SK-N-SH treated with all-trans-retinoic acid at 6 μM for 48 hours (cell line): Measurements from ENCODE around the gene FAM181B.

Source experiments
- ATAC-seq: fragments of 200-7000 bp; cut with Tn5 transposase; 3 replicates; pipeline ENCODE4 v1.9.1; 2020; ENCODE audit warnings: mild to moderate bottlenecking, moderate library complexity
- ARNTL ChIP-seq: fragments of 450-650 bp; formaldehyde crosslinking; IDR thresholded peaks from 2 replicates; pipeline ENCODE4 v1.5.0; 2020; ENCODE audit warnings: low read depth, mild to moderate bottlenecking, moderate library complexity, borderline replicate concordance
- BACH2 ChIP-seq: fragments of 250-450 bp; sonication (Bioruptor Pico); IDR thresholded peaks from 2 replicates; pipeline ENCODE4 v1.9.0; 2021; ENCODE audit warnings: mild to moderate bottlenecking, borderline replicate concordance
- CSDC2 ChIP-seq: fragments of 250-450 bp; sonication (Bioruptor Pico); IDR thresholded peaks from 2 replicates; pipeline ENCODE4 v1.5.0; 2020; ENCODE audit warnings: mild to moderate bottlenecking, moderate library complexity
- ESRRG ChIP-seq: fragments of 250-450 bp; sonication (Bioruptor Pico); IDR thresholded peaks from 2 replicates; pipeline ENCODE4 v1.6.1; 2021; ENCODE audit warnings: mild to moderate bottlenecking
- GLIS3 ChIP-seq: fragments of 250-450 bp; sonication (Bioruptor Pico); IDR thresholded peaks from 2 replicates; pipeline ENCODE4 v1.5.0; 2020; ENCODE audit warnings: mild to moderate bottlenecking, moderate library complexity
- ISL1 ChIP-seq: fragments of 250-450 bp; sonication (Bioruptor Pico); IDR thresholded peaks from 2 replicates; pipeline ENCODE4 v2.1.2; 2022; ENCODE audit warnings: mild to moderate bottlenecking, moderate library complexity
- OSR1 ChIP-seq: fragments of 250-450 bp; sonication (Bioruptor Pico); IDR thresholded peaks from 2 replicates; pipeline ENCODE4 v1.8.0; 2022; ENCODE audit warnings: moderate library complexity, mild to moderate bottlenecking, inconsistent platforms
- PATZ1 ChIP-seq: fragments of 250-450 bp; sonication (Bioruptor Pico); IDR thresholded peaks from 2 replicates; pipeline ENCODE4 v1.8.0; 2020; ENCODE audit warnings: mild to moderate bottlenecking, moderate library complexity, borderline replicate concordance
- PPARA ChIP-seq: fragments of 250-450 bp; sonication (Bioruptor Pico); IDR thresholded peaks from 2 replicates; pipeline ENCODE4 v1.5.0; 2020; ENCODE audit warnings: mild to moderate bottlenecking, borderline replicate concordance
- RARB ChIP-seq: fragments of 250-450 bp; sonication (Bioruptor Pico); IDR thresholded peaks from 2 replicates; pipeline ENCODE4 v1.8.0; 2021; ENCODE audit warnings: mild to moderate bottlenecking, moderate library complexity
- TCF4 ChIP-seq: fragments of 250-450 bp; sonication (Bioruptor Pico); IDR thresholded peaks from 2 replicates; pipeline ENCODE4 v1.8.0; 2021; ENCODE audit warnings: mild to moderate bottlenecking, moderate library complexity, borderline replicate concordance
- TOX ChIP-seq: fragments of 250-450 bp; sonication (Bioruptor Pico); IDR thresholded peaks from 2 replicates; pipeline ENCODE4 v1.8.0; 2021; ENCODE audit warnings: mild to moderate bottlenecking, moderate library complexity, borderline replicate concordance
- TSHZ2 ChIP-seq: fragments of 250-450 bp; sonication (Bioruptor Pico); IDR thresholded peaks from 2 replicates; pipeline ENCODE4 v1.5.0; 2020; ENCODE audit warnings: mild to moderate bottlenecking, moderate library complexity
- ZC3H10 ChIP-seq: fragments of 250-450 bp; sonication (Bioruptor Pico); IDR thresholded peaks from 2 replicates; pipeline ENCODE4 v1.5.1; 2021; ENCODE audit warnings: mild to moderate bottlenecking, moderate library complexity
- ZFP3 ChIP-seq: fragments of 250-450 bp; sonication (Bioruptor Pico); IDR thresholded peaks from 2 replicates; pipeline ENCODE4 v1.5.0; 2020; ENCODE audit warnings: mild to moderate bottlenecking, moderate library complexity
- ZFP30 ChIP-seq: fragments of 450-650 bp; formaldehyde crosslinking; IDR thresholded peaks from 2 replicates; pipeline ENCODE4 v1.5.0; 2022; ENCODE audit warnings: mild to moderate bottlenecking, moderate library complexity
- ZNF565 ChIP-seq: fragments of 450-650 bp; formaldehyde crosslinking; conservative IDR thresholded peaks from 2 replicates; pipeline ENCODE4 v1.5.0; 2020; ENCODE audit warnings: low read depth, mild to moderate bottlenecking, moderate library complexity
- ZNF70 ChIP-seq: fragments of 450-650 bp; formaldehyde crosslinking; IDR thresholded peaks from 2 replicates; pipeline ENCODE4 v1.5.0; 2020; ENCODE audit warnings: mild to moderate bottlenecking, moderate library complexity
- ZNF8 ChIP-seq: fragments of 450-650 bp; formaldehyde crosslinking; IDR thresholded peaks from 2 replicates; pipeline ENCODE4 v1.5.0; 2020; ENCODE audit warnings: mild to moderate bottlenecking, moderate library complexity
- TF ChIP-seq, protein P1 (sequence below): fragments of 250-450 bp; sonication (Bioruptor Pico); IDR thresholded peaks from 2 replicates; pipeline ENCODE4 v1.5.1; 2021; ENCODE audit warnings: mild to moderate bottlenecking, moderate library complexity
- TF ChIP-seq, protein P2 (sequence below): fragments of 250-450 bp; sonication (Bioruptor Pico); IDR thresholded peaks from 2 replicates; pipeline ENCODE4 v1.8.0; 2021; ENCODE audit warnings: low read depth, mild to moderate bottlenecking, moderate library complexity, borderline replicate concordance

The FAM181B gene

GRCh38 chr11:82747471-82747870 lies 13.8 kb upstream of the FAM181B start:
- ATAC-seq: no peak
- no peak for TF ChIP-seq BACH2 (CRISPR knock-in tag)
- TF ChIP-seq, protein P1, sequence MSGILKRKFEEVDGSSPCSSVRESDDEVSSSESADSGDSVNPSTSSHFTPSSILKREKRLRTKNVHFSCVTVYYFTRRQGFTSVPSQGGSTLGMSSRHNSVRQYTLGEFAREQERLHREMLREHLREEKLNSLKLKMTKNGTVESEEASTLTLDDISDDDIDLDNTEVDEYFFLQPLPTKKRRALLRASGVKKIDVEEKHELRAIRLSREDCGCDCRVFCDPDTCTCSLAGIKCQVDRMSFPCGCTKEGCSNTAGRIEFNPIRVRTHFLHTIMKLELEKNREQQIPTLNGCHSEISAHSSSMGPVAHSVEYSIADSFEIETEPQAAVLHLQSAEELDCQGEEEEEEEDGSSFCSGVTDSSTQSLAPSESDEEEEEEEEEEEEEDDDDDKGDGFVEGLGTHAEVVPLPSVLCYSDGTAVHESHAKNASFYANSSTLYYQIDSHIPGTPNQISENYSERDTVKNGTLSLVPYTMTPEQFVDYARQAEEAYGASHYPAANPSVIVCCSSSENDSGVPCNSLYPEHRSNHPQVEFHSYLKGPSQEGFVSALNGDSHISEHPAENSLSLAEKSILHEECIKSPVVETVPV (CRISPR knock-in tag): no peak
- TF ChIP-seq, all 23 proteins: peak for 0

- no peak for TF ChIP-seq ZNF8 (CRISPR knock-in tag)
- TF ChIP-seq TCF4 (CRISPR knock-in tag): no peak
- TF ChIP-seq, protein P1 (CRISPR knock-in tag): no peak
- TF ChIP-seq ZNF565 (CRISPR knock-in tag): no peak
- no peak for TF ChIP-seq OSR1 (CRISPR knock-in tag)
- ATAC-seq: no peak
Measured at GRCh38 chr11:82738091-82738490, 4.4 kb upstream of the FAM181B start.

- ATAC-seq: no peak
Measured at GRCh38 chr11:82734120-82734479, 436 bp upstream of the FAM181B start.

More at GRCh38 chr11:82734120-82734479, 436 bp upstream of the FAM181B start:
- TF ChIP-seq PPARA (CRISPR knock-in tag) (no peak), PATZ1 (no peak), GLIS3 (no peak), ZNF565 (CRISPR knock-in tag) (no peak), RARB (CRISPR knock-in tag) (no peak), CSDC2 (CRISPR knock-in tag) (no peak), ARNTL (no peak), OSR1 (CRISPR knock-in tag) (no peak), ZFP3 (CRISPR knock-in tag) (no peak), ZFP30 (no peak), TSHZ2 (CRISPR knock-in tag) (no peak), ZC3H10 (CRISPR knock-in tag) (no peak), ZNF8 (CRISPR knock-in tag) (no peak), ZNF70 (CRISPR knock-in tag) (no peak), ESRRG (no peak), TOX (no peak), BACH2 (CRISPR knock-in tag) (no peak), ISL1 (CRISPR knock-in tag) (no peak), TCF4 (CRISPR knock-in tag) (no peak)
- TF ChIP-seq, protein P2, sequence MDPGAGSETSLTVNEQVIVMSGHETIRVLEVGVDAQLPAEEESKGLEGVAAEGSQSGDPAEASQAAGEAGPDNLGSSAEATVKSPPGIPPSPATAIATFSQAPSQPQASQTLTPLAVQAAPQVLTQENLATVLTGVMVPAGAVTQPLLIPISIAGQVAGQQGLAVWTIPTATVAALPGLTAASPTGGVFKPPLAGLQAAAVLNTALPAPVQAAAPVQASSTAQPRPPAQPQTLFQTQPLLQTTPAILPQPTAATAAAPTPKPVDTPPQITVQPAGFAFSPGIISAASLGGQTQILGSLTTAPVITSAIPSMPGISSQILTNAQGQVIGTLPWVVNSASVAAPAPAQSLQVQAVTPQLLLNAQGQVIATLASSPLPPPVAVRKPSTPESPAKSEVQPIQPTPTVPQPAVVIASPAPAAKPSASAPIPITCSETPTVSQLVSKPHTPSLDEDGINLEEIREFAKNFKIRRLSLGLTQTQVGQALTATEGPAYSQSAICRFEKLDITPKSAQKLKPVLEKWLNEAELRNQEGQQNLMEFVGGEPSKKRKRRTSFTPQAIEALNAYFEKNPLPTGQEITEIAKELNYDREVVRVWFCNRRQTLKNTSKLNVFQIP: no peak
